ENCODE results near the gene MYO3B.

The MYO3B gene

DNA sequence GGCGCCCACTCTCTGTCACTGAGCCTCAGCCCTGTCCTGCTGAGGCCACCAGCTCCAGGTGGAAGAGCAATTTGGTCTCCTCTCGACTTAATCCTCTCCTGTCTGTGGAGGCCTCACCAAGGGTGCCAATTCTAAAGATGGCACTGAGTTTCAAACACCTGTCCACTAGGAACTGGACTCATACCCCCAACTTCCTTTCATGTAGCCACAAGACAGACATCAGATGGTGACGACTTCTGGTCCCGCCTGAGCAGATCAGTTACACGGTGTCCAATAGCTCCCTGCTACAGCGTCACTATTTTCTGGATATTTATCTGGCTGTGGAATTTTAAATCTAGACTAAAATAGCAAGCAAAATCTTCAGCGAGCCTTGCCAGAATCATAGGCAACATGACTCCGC lies 512.7 kb downstream of the MYO3B start:
- DNase-seq (ENCODE audit: low read depth in 3 of 3), result no peak

DNA sequence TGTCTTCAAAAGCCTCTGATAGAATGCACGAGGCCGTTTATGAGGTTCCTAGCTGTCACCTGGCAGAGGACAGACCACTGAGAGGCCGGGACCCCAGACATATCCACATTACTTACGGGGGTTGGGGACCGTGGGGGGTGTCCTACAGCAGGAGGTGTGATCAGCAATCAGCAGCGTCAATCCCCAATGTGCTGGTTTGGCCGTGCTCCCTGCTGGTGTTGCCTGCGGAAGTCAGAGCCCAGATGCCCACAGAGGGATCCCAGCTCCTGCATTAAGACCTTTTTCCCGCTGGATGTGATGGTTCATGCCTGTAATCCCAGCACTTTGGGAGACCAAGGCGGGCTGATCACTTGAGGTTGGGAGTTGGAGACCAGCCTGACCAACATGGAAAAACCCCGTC lies 516.4 kb downstream of the MYO3B start:
- DNase-seq (ENCODE audit: low read depth in 3 of 3), result no peak

DNA sequence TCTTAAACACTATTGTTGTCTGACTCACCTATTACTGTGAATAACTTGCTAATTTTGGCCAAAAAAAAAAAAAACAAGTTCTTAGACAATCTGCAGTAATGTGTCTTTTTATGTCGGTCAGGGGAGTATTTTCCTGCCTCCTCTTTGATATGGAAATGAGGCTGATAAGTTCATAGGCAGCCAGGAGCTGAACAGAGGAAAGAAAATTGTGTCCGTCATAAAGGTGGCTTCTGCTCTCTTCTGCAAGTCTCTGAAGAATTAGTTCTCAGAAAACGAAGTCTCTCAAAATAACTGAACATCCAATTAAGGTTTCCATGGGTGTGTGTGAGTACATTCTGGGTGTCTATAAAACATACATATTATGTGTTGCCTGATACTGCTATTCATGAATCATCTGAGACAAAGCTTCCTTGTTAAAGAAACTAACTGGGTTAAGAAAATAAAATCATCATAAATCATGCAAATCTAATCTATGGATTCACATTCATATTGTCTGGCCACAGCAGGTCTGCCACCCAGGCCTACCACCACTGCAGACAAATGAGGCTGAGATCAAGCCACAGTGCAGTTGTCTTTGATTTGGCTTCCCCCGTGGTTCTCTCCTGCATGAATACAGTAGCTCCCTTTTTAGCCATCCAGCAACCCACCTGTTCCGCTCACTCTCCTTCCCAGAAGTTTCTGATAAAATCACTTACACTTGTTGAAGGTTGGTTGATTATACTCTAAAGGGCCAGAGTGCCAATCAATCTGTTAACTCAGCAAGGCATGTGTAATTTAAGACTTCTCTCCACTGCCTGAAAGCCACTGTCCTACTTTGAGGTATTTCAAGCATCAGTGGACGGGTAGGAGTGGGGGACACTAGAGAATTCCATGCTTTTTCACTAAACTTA lies 517.8 kb downstream of the MYO3B start:
- no peak for DNase-seq (ENCODE audit: low read depth in 3 of 3)

DNA sequence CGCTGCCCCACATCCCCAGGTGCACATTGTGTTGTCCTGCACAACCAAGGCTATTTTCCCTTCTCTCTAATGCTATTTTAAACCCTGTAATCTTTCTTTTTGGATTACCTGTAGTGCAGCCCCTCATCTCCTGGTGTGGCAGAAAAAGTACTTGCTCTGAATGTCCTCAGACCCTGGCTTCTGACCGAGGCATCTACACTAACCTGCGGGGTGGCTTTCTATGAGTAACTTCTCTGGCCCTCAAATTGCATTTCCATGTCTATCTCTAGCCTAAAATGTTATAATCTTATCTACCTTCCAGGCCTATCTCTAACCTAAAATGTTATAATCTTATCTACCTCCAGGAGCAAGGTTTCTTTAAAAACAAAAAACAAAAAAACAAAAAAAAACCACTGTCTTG lies 519.0 kb downstream of the MYO3B start:
- DNase-seq (ENCODE audit: low read depth in 3 of 3), result no peak

GRCh38 chr2:170701011-170701410 lies 523.1 kb downstream of the MYO3B start:
- DNase-seq (ENCODE audit: low read depth in 3 of 3), result no peak

GRCh38 chr2:170703776-170704476 lies 526.0 kb downstream of the MYO3B start:
- no peak for DNase-seq (ENCODE audit: low read depth in 3 of 3)
